Right lobe of liver (tissue), 6 donors: ENCODE measurements around the gene PIGO. TPM values are rescaled to one million over a fixed set of nuclear protein-coding genes. Genes with fewer than 3 reads are reported as not detected.

Experiments
- ATAC-seq, 4 donors: fragments of 200-7000 bp; cut with Tn5 transposase; one replicate each; pipeline ENCODE4 v1.9.1; 2020; ENCODE audit warnings: mild to moderate bottlenecking in 4 of 4, moderate library complexity in 4 of 4
- DNase-seq, 3 donors: peaks; one replicate each; pipeline ENCODE4 v3.0.0-alpha.2; 2020
- H3K27ac ChIP-seq, 3 donors: fragments of 200-600 bp; one replicate each; pipeline ENCODE4 v1.8.0; 2022
- H3K27me3 ChIP-seq, 2 donors: fragments of 200-600 bp; one replicate each; pipeline ENCODE4 v1.8.0; 2022
- H3K36me3 ChIP-seq, 4 donors: fragments of 200-600 bp; sonication (generic) in 1 of 4; one replicate each; pipeline versions ENCODE4 v1.5.1 to v1.8.0; 2017 to 2022; ENCODE audit warnings: control low read depth in 1 of 4
- H3K4me1 ChIP-seq, 4 donors: fragments of 200-600 bp; sonication (generic) in 1 of 4; one replicate each; pipeline versions ENCODE4 v1.5.1 to v1.8.0; 2017 to 2022; ENCODE audit warnings: control low read depth in 1 of 4
- H3K4me3 ChIP-seq, 3 donors: fragments of 200-600 bp; one replicate each; pipeline ENCODE4 v1.8.0; 2022
- H3K9me3 ChIP-seq, 4 donors: fragments of 200-600 bp; sonication (generic) in 1 of 4; one replicate each; pipeline versions ENCODE4 v1.5.1 to v1.8.0; 2017 to 2022; ENCODE audit warnings: control low read depth in 1 of 4
- POLR2A ChIP-seq: fragments of 450-650 bp; IDR thresholded peaks from one replicate; pipeline ENCODE4 v1.6.1; 2017; ENCODE audit warnings: antibody characterized with exemption, mild to moderate bottlenecking
- WGBS: methylation state at CpG from one replicate; pipeline ENCODE4 v1.1.6; 2018; ENCODE audit warnings: low coverage, low lambda C conversion rate; ENCODE audit not compliant: insufficient coverage; ENCODE audit errors: missing lambda C conversion rate; 5-methylcytosine and 5-hydroxymethylcytosine counted together
- intact Hi-C, 2 donors: fragments of 100-400 bp; cut with DNase I; formaldehyde crosslinking; loops; one replicate each; pipeline versions ENCODE4 v1.11.2 to v1.14.1; 2022
- total RNA-seq, 6 experiments: library from RNA; depleted of rRNA in 2 of 6; stranded (reverse); fragments of >200 nt in 2 of 6; fragmentation: NEBNext Ultra II Directional in 3 of 6; extraction: Animal tissue kit (Norgen Biotek cat#: 25700) in 3 of 6; gene quantifications; one replicate each; pipeline versions ENCODE4 v1.1.0 to v1.2.4, GENCODE V29; 2016 to 2023
- TF ChIP-seq, protein P1 (sequence below), 4 donors: fragments of 200-600 bp in 3 of 4; fragments of 450-650 bp in 1 of 4; IDR thresholded peaks; one replicate each; pipeline versions ENCODE4 v1.5.1 to v1.8.0; 2016 to 2022; ENCODE audit warnings: antibody characterized with exemption in 4 of 4, mild to moderate bottlenecking in 2 of 4
- donor health status: DM: no; HTN: yes; CAD: no.
- donor health status: DM: no; HTN: no; CAD: no.
- donor health status: DM: no; HTN: no; CAD: no.
- donor health status: DM: no; HTN: yes; CAD: no.
- donor health status: DM: no; HTN: yes; CAD: no.

PIGO gene
- total RNA-seq, 6 experiments from 2014 or later = 11.5 to 18.0 (median 15.6) TPM

DNA sequence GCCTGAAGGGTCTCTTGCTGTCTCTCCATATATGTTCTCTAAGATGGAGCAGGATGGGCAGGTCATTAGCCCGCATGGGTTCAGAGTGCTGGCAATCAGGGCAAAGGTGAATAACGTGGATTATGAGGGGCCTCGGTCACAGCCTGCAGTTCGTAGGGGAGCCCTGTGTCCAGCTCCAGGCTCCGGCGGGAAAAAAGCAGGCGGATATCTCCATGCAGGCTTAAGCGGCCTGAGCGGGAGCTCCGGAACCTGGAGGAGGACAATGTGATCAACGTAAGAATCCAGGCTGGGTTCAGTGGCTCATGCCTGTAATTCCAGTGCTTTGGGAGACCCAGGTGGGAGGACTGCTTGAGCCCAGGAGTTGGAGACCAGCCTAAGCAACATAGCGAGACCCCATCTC lies 8.7 kb upstream of the PIGO start:
- H3K4me3 ChIP-seq = no peak overlapping the region
- peaks cover 0 to 20% (median 6%) of the 10 kb centered on the region in 4 donors for H3K4me1 ChIP-seq
- no peaks in the 10 kb centered on the region for H3K9me3 ChIP-seq
- DNase-seq (no peak), ATAC-seq (no peak)
- TF ChIP-seq POLR2A = no peak
- TF ChIP-seq, protein P1, sequence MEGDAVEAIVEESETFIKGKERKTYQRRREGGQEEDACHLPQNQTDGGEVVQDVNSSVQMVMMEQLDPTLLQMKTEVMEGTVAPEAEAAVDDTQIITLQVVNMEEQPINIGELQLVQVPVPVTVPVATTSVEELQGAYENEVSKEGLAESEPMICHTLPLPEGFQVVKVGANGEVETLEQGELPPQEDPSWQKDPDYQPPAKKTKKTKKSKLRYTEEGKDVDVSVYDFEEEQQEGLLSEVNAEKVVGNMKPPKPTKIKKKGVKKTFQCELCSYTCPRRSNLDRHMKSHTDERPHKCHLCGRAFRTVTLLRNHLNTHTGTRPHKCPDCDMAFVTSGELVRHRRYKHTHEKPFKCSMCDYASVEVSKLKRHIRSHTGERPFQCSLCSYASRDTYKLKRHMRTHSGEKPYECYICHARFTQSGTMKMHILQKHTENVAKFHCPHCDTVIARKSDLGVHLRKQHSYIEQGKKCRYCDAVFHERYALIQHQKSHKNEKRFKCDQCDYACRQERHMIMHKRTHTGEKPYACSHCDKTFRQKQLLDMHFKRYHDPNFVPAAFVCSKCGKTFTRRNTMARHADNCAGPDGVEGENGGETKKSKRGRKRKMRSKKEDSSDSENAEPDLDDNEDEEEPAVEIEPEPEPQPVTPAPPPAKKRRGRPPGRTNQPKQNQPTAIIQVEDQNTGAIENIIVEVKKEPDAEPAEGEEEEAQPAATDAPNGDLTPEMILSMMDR (IDR thresholded peaks at IDR 0.05) = no peak
- H3K36me3 ChIP-seq = peaks cover 0 to 56% (median 15%) of the 10 kb centered on the region in 4 donors
- no peak overlapping the region for H3K27ac ChIP-seq
- intact Hi-C loops = no loop called here
- H3K27me3 ChIP-seq = no peaks in the 10 kb centered on the region
- WGBS = 85% methylated on average over 5 of the region's 12 CpGs

DNA sequence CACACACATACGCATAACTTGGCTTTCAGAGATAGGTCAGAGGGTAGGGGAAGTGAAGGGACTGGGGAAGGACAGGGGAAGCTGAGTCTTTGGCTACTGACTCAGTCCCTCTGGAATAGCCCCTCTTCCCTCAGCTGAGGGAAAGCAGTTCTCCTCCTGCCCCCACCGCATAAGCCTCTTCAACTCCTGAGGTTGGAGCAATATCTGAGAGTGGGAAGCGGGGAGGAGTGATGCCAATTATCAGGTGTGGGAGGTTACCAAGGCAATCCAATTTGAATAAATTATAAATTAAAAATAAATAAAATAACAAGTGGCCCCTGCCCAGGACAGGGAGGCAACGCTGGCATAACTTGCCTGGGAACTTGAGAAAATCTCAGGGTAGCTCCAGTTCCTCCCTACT lies 8.2 kb upstream of the PIGO start:
- H3K36me3 ChIP-seq = peaks cover 0 to 62% (median 16%) of the 10 kb centered on the region in 4 donors
- intact Hi-C loops = no loop called here
- TF ChIP-seq, protein P1 (IDR thresholded peaks at IDR 0.05) = no peak
- TF ChIP-seq POLR2A = no peak
- H3K9me3 ChIP-seq = no peaks in the 10 kb centered on the region
- DNase-seq (no peak), ATAC-seq (no peak)
- H3K4me3 ChIP-seq = no peak overlapping the region
- WGBS = 88% methylated on average over 4 of the region's 4 CpGs
- H3K27me3 ChIP-seq = no peaks in the 10 kb centered on the region
- no peak overlapping the region for H3K27ac ChIP-seq
- peaks cover 0 to 19% (median 5%) of the 10 kb centered on the region in 4 donors for H3K4me1 ChIP-seq

DNA sequence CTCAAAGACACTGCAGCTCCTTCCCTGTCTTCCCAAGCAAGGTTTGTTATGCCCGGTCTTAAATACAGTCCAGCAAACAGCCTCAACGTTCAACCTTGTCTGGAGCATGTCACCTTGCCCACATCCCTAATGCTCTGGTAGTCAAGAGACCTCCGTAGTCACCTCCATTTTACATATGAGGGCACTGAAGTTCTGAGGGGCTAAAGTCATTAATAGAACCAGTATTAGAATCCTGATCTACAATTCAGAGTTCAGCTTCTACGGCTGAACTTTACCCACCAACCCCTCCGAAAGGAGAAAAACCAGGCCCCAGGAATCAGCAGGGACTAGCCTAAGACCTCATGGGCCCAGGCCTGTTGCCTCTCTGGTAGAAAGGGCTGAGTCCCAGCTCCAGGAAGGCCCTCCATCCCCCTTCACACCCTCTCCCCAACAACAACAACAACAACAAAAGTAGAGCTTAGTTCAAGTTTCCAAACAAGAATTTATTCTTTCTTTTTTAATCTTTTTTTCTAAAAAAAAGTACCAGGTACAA lies 7.3 kb upstream of the PIGO start:
- Histone ChIP-seq H3K4me3 (peak overlapping the region in 2 of 3 donors; percentile 76 to 94), H3K27me3 (no peaks in the 10 kb centered on the region), H3K27ac (peak overlapping the region in 2 of 3 donors; percentile 14 to 82), H3K4me1 (peaks cover 0 to 19% (median 5%) of the 10 kb centered on the region in 4 donors), H3K9me3 (no peaks in the 10 kb centered on the region), H3K36me3 (peaks cover 0 to 66% (median 16%) of the 10 kb centered on the region in 4 donors)
- ATAC-seq (no peak), DNase-seq (no peak)
- no peak for TF ChIP-seq POLR2A
- TF ChIP-seq, protein P1 (IDR thresholded peaks at IDR 0.05) = no peak
- intact Hi-C loops = no loop called here
- 35% methylated on average over 5 of the region's 5 CpGs for WGBS

DNA sequence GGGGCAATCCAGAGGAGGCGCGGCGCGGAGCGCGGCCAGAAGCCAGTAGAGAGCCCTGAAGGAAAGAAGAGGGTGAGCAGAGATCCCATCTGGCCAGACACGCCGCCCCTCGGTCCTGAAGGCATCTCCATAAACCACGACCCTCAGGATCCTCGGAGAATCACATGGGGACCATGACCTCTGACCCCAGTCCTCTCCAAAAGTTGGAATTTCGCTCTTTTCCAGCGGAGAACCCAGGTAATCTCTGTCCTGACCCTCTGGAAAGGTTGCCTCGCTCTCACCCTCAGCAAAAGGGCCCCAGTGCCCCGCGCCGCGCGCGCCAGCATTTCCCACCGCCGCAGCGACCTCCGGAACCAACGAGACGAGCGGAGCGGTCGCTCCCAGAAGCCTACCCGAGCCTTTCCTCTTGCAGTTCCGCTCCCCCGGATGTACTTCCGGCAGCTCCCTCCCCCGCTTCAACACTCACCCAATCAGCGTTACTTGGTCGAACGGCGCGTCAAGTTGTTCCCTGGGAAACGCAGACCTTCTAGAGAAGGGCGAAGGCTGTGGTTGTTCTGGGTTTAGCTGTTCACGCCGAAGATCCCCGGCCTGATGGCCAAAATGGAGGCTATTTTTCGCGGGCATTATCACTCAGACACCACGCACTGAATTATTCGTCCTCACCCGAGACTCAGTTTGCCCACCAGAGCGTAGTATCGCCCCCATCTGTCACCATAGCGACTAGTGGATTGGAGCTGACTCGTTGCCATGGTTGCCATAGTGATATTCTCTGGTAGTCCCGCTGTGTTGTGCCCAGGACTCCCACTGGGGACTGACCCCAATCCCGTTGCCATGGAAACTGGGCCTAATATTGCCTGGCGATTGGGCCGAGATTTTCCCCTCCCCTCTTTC lies 6.6 kb upstream of the PIGO start, which contains the start of gene STOML2:
STOML2 (minus strand) TSS at position 363 of the 891 bp plus-strand sequence; CDS start at position 326, 37 bp downstream.
- WGBS = 0% methylated on average over 44 of the region's 57 CpGs
- intact Hi-C loops = no loop called here

More for the DNA sequence above, 6.6 kb upstream of the PIGO start, which contains the start of gene STOML2:
- peak within 1 kb of the TSS; percentile 49 to 94 (median 76) for H3K4me3 ChIP-seq
- DNase-seq = peak; percentile 92 to 96 (median 95)
- peak; percentile 64 for TF ChIP-seq POLR2A
- TF ChIP-seq, protein P1 (IDR thresholded peaks at IDR 0.05) = no peak
- H3K4me1 ChIP-seq = peaks cover 0 to 19% (median 5%) of the 10 kb centered on the region in 4 donors
- no peaks in the 10 kb centered on the region for H3K27me3 ChIP-seq
- peak within 1 kb of the TSS; percentile 14 to 82 (median 53) for H3K27ac ChIP-seq
- ATAC-seq = peak; percentile 97 to 99 (median 98)
- peaks cover 0 to 62% (median 14%) of the 10 kb centered on the region in 4 donors for H3K36me3 ChIP-seq
- no peaks in the 10 kb centered on the region for H3K9me3 ChIP-seq
